Ishikawa (cell line): ENCODE measurements around the gene NLRC5.
A peak's percentile ranks its signal among the peaks of the same experiment; 100 is the strongest.

ENCODE experiments used
- CEBPB ChIP-seq: IDR thresholded peaks from 2 replicates; pipeline ENCODE4 v1.6.1; 2012
- CREB1 ChIP-seq: IDR thresholded peaks from 2 replicates; pipeline ENCODE4 v1.6.1; 2012; ENCODE audit warnings: low read depth
- EGR1 ChIP-seq: IDR thresholded peaks from 2 replicates; pipeline ENCODE4 v1.6.1; 2012
- EP300 ChIP-seq: IDR thresholded peaks from 2 replicates; pipeline ENCODE4 v1.6.1; 2012; ENCODE audit warnings: borderline replicate concordance
- FOXM1 ChIP-seq: IDR thresholded peaks from 2 replicates; pipeline ENCODE4 v1.6.1; 2012; ENCODE audit warnings: low read depth, borderline replicate concordance
- MAX ChIP-seq: IDR thresholded peaks from 2 replicates; pipeline ENCODE4 v1.6.1; 2012
- NFIC ChIP-seq: IDR thresholded peaks from 2 replicates; pipeline ENCODE4 v1.6.1; 2012
- RAD21 ChIP-seq: IDR thresholded peaks from 2 replicates; pipeline ENCODE4 v1.6.1; 2012; ENCODE audit warnings: low read depth
- REST ChIP-seq: IDR thresholded peaks from 2 replicates; pipeline ENCODE4 v1.6.1; 2012; ENCODE audit warnings: low read depth, mild to moderate bottlenecking
- TAF1 ChIP-seq: IDR thresholded peaks from 2 replicates; pipeline ENCODE4 v1.6.1; 2012; ENCODE audit warnings: low read depth, mild to moderate bottlenecking
- TCF12 ChIP-seq: IDR thresholded peaks from 2 replicates; pipeline ENCODE4 v1.6.1; 2012; ENCODE audit warnings: low read depth
- TEAD4 ChIP-seq: IDR thresholded peaks from 2 replicates; pipeline ENCODE4 v1.6.1; 2012
- USF1 ChIP-seq: IDR thresholded peaks from 2 replicates; pipeline ENCODE4 v1.6.1; 2012
- YY1 ChIP-seq: IDR thresholded peaks from 2 replicates; pipeline ENCODE4 v1.6.1; 2012; ENCODE audit warnings: low read depth
- ZBTB7A ChIP-seq: IDR thresholded peaks from 2 replicates; pipeline ENCODE4 v1.6.1; 2012; ENCODE audit warnings: low read depth

Gene NLRC5

GRCh38 chr16:56944954-56945839, 44.2 kb upstream of the NLRC5 start:
- TF ChIP-seq TCF12 (no peak), CREB1 (no peak), ZBTB7A (no peak), NFIC (no peak), CEBPB (no peak), USF1 (no peak), YY1 (no peak), FOXM1 (no peak), RAD21 (no peak), TEAD4 (no peak), EP300 (no peak), TAF1 (no peak), REST (no peak), EGR1 (no peak), MAX (no peak)

GRCh38 chr16:56945847-56946527, 43.4 kb upstream of the NLRC5 start:
- no peak for TF ChIP-seq EP300
- TF ChIP-seq TAF1 = no peak
- TF ChIP-seq TEAD4 = no peak
- TF ChIP-seq FOXM1 = no peak
- TF ChIP-seq CREB1 = no peak
- TF ChIP-seq EGR1 = no peak
- no peak for TF ChIP-seq USF1
- no peak for TF ChIP-seq CEBPB
- no peak for TF ChIP-seq RAD21
- TF ChIP-seq NFIC = no peak
- TF ChIP-seq ZBTB7A = no peak
- no peak for TF ChIP-seq REST
- TF ChIP-seq YY1 = no peak
- TF ChIP-seq TCF12 = no peak
- TF ChIP-seq MAX = no peak

- TF ChIP-seq TAF1 (no peak), REST (0 out of 2 replicates have a peak, but pooled peaks have one; percentile 13), RAD21 (no peak), USF1 (no peak)
Measured at GRCh38 chr16:56946767-56947603, 42.4 kb upstream of the NLRC5 start.
